A549 (cell line): ENCODE measurements around the gene KLK12. TPM values are rescaled to one million over a fixed set of nuclear protein-coding genes. Genes with fewer than 3 reads are reported as not detected.

Experiments used
- ATAC-seq, 2 experiments: fragments of 200-7000 bp in 1 of 2; fragments of >200 bp in 1 of 2; cut with Nextera tagmentation in 1 of 2; cut with Tn5 transposase in 1 of 2; 3 replicates each; pipeline versions ENCODE4 v1.8.0 to v1.9.1; 2018 to 2020; ENCODE audit warnings: mild to moderate bottlenecking in 1 of 2, moderate library complexity in 1 of 2
- CTCF ChIA-PET: fragments of 300-600 bp; sonication (Branson Sonifier 250); formaldehyde crosslinking; extraction: SDS; loops from one replicate; lab custom pipeline; 2021; ENCODE audit warnings: antibody characterized with exemption, inconsistent platforms; lab: Yijun Ruan, JAX
- POLR2A ChIA-PET: fragments of 350-600 bp; formaldehyde crosslinking; extraction: SDS; loops from one replicate; lab custom pipeline; 2021; ENCODE audit warnings: antibody characterized with exemption, inconsistent platforms; lab: Yijun Ruan, JAX
- DNase-seq, 2 experiments: peaks; one replicate each; pipeline versions ENCODE4 v3.0.0 to v3.0.0-alpha.2; 2011 to 2016; ENCODE audit warnings: low read depth in 1 of 2, low spot score in 1 of 2
- FAIRE-seq: peaks from 2 replicates; lab custom pipeline; 2011; peaks lifted over from hg19 to GRCh38; lab: Jason Lieb, UNC
- H3K27ac ChIP-seq, 2 experiments: fragments of >200 bp; sonication (Bioruptor Twin); formaldehyde crosslinking; 3 replicates each; pipeline ENCODE4 v1.5.1; 2016 to 2017
- H3K4me1 ChIP-seq: fragments of >200 bp; sonication (Bioruptor Twin); formaldehyde crosslinking; 3 replicates; pipeline ENCODE4 v1.6.1; 2016
- H3K4me2 ChIP-seq: fragments of >200 bp; sonication (Bioruptor Twin); formaldehyde crosslinking; 3 replicates; pipeline ENCODE4 v1.6.1; 2016
- H3K4me3 ChIP-seq: fragments of >200 bp; sonication (Bioruptor Twin); formaldehyde crosslinking; 3 replicates; pipeline ENCODE4 v1.5.1; 2016
- H3K9me3 ChIP-seq: fragments of >200 bp; sonication (Bioruptor Twin); formaldehyde crosslinking; 3 replicates; pipeline ENCODE4 v1.6.1; 2016
- BHLHE40 ChIP-seq: IDR thresholded peaks from 2 replicates; pipeline ENCODE4 v1.6.1; 2012; ENCODE audit warnings: low read depth, low read length, inconsistent platforms
- CBX8 ChIP-seq: fragments of 200-600 bp; sonication (generic); IDR thresholded peaks from 2 replicates; pipeline ENCODE4 v1.6.1; 2016
- CHD2 ChIP-seq: fragments of 150-350 bp; IDR thresholded peaks from 2 replicates; pipeline ENCODE4 v1.6.1; 2014; ENCODE audit warnings: low read length; ENCODE audit not compliant: partially characterized antibody
- E2F6 ChIP-seq: IDR thresholded peaks from 2 replicates; pipeline ENCODE4 v1.6.1; 2012; ENCODE audit warnings: low read depth, borderline replicate concordance
- EP300 ChIP-seq, 2 experiments: fragments of >200 bp; sonication (Bioruptor Twin); formaldehyde crosslinking; IDR thresholded peaks; 2 replicates in 1 of 2; 3 replicates in 1 of 2; pipeline ENCODE4 v1.6.1; 2016 to 2017
- GATA3 ChIP-seq: IDR thresholded peaks from 2 replicates; pipeline ENCODE4 v1.6.1; 2012; ENCODE audit warnings: borderline replicate concordance
- HES2 ChIP-seq: fragments of >200 bp; sonication (Bioruptor Twin); formaldehyde crosslinking; IDR thresholded peaks from 2 replicates; pipeline ENCODE4 v1.6.1; 2016
- HEYL ChIP-seq: fragments of 250-450 bp; sonication (Bioruptor Pico); IDR thresholded peaks from 2 replicates; pipeline ENCODE4 v1.8.0; 2021; ENCODE audit warnings: mild to moderate bottlenecking, moderate library complexity
- JUN ChIP-seq, 2 experiments: fragments of >200 bp; sonication (Bioruptor Twin); formaldehyde crosslinking; IDR thresholded peaks; 2 replicates in 1 of 2; 3 replicates in 1 of 2; pipeline ENCODE4 v1.6.1; 2016 to 2017
- NFE2L2 ChIP-seq: fragments of 150-350 bp; conservative IDR thresholded peaks from 2 replicates; pipeline ENCODE4 v1.6.1; 2014; ENCODE audit warnings: low read length
- NPAS2 ChIP-seq: fragments of 250-450 bp; sonication (Bioruptor Pico); IDR thresholded peaks from 2 replicates; pipeline ENCODE4 v1.8.0; 2022; ENCODE audit warnings: mild to moderate bottlenecking, moderate library complexity, borderline replicate concordance
- PHF8 ChIP-seq: fragments of 200-600 bp; sonication (generic); IDR thresholded peaks from 2 replicates; pipeline ENCODE4 v1.6.1; 2016; ENCODE audit warnings: low read depth, mild to moderate bottlenecking, antibody characterized with exemption, moderate library complexity, borderline replicate concordance
- POLR2A ChIP-seq: IDR thresholded peaks from 2 replicates; pipeline ENCODE4 v1.6.1; 2012; ENCODE audit warnings: mild to moderate bottlenecking, low read length
- POLR2AphosphoS2 ChIP-seq: conservative IDR thresholded peaks from 2 replicates; pipeline ENCODE4 v1.6.1; 2012; ENCODE audit warnings: low read length, improper control_type of control experiment, inconsistent platforms
- RARB ChIP-seq: fragments of 250-450 bp; sonication (Bioruptor Pico); IDR thresholded peaks from 2 replicates; pipeline ENCODE4 v1.8.0; 2021; ENCODE audit warnings: mild to moderate bottlenecking, moderate library complexity
- ZC3H11A ChIP-seq: fragments of 450-650 bp; IDR thresholded peaks from 2 replicates; pipeline ENCODE4 v1.6.1; 2014; ENCODE audit warnings: antibody characterized with exemption, mild to moderate bottlenecking
- ZNF302 ChIP-seq: fragments of 250-450 bp; sonication (Bioruptor Pico); IDR thresholded peaks from 2 replicates; pipeline ENCODE4 v1.9.0; 2021; ENCODE audit warnings: inconsistent platforms, mild to moderate bottlenecking, moderate library complexity
- ZSCAN20 ChIP-seq: fragments of 250-450 bp; sonication (Bioruptor Pico); IDR thresholded peaks from 2 replicates; pipeline ENCODE4 v1.8.0; 2022; ENCODE audit warnings: mild to moderate bottlenecking, moderate library complexity
- WGBS: methylation state at CpG from one replicate; pipeline ENCODE4 v1.1.6; 2017; ENCODE audit errors: missing lambda C conversion rate; 5-methylcytosine and 5-hydroxymethylcytosine counted together
- polyA plus RNA-seq, 4 experiments: library from polyadenylated mRNA; depleted of rRNA in 3 of 4; stranded (reverse); fragments of >200 nt; fragmentation: RNase III in 1 of 4; extraction: RNeasy Plus Mini Kit Qiagen cat#74134 plus additional on column Dnase treatment in 1 of 4; gene quantifications; 2 replicates in 3 of 4; 3 replicates in 1 of 4; pipeline ENCODE4 v1.2.3, GENCODE V29; 2011 to 2017
- TF ChIP-seq, protein P1 (sequence below): fragments of 200-600 bp; sonication (generic); IDR thresholded peaks from 2 replicates; pipeline ENCODE4 v1.6.1; 2016; ENCODE audit warnings: antibody characterized with exemption, mild to moderate bottlenecking, moderate library complexity

The KLK12 gene
- polyA plus RNA-seq, 2 of the 4 experiments (the other 2 are of a cell fraction), result not detected

DNA sequence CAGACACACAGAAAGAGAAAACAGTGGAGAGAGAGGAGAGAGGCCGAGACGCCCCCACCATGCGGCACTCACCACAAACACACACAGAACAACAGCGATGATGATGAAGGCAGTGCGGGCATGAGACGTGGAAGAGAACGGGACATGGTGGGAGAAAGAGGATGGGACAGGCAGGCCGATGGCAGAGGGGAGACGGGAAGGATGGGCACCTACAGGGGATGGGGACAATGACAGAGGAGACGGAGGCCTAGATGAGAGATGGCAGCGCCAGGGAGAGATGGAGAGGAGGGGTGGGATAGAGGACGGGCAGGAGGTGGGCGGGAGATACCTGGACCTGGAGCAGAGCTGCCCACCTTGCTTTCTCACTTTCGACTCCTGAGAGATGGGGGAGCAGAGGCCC is 49.0 kb upstream of the KLK12 start:
- DNase-seq (no peak), ATAC-seq (peak; percentile 12 to 43; a peak in 1 of 6 replicates), FAIRE-seq (no peak)
- Histone ChIP-seq H3K9me3 (no peaks in the 10 kb centered on the region), H3K27ac (no peak overlapping the region), H3K4me1 (no peaks in the 10 kb centered on the region), H3K4me3 (no peak overlapping the region), H3K4me2 (no peak overlapping the region)
- TF ChIP-seq RARB (CRISPR knock-in tag) (no peak), NFE2L2 (no peak), POLR2AphosphoS2 (no peak), CHD2 (no peak), GATA3 (no peak), E2F6 (no peak), JUN (IDR thresholded peaks at IDR 0.05) (no peak), HEYL (CRISPR knock-in tag) (no peak)
- TF ChIP-seq, protein P1, sequence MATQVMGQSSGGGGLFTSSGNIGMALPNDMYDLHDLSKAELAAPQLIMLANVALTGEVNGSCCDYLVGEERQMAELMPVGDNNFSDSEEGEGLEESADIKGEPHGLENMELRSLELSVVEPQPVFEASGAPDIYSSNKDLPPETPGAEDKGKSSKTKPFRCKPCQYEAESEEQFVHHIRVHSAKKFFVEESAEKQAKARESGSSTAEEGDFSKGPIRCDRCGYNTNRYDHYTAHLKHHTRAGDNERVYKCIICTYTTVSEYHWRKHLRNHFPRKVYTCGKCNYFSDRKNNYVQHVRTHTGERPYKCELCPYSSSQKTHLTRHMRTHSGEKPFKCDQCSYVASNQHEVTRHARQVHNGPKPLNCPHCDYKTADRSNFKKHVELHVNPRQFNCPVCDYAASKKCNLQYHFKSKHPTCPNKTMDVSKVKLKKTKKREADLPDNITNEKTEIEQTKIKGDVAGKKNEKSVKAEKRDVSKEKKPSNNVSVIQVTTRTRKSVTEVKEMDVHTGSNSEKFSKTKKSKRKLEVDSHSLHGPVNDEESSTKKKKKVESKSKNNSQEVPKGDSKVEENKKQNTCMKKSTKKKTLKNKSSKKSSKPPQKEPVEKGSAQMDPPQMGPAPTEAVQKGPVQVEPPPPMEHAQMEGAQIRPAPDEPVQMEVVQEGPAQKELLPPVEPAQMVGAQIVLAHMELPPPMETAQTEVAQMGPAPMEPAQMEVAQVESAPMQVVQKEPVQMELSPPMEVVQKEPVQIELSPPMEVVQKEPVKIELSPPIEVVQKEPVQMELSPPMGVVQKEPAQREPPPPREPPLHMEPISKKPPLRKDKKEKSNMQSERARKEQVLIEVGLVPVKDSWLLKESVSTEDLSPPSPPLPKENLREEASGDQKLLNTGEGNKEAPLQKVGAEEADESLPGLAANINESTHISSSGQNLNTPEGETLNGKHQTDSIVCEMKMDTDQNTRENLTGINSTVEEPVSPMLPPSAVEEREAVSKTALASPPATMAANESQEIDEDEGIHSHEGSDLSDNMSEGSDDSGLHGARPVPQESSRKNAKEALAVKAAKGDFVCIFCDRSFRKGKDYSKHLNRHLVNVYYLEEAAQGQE, result no peak
- WGBS, result 50% methylated on average over 14 of the region's 14 CpGs
- ChIA-PET CTCF (interaction anchor here (4.1 kb wide), 1 partner anchor 11 kb away, joined by 30 read pairs; no protein-coding TSS in a partner anchor), POLR2A (no interaction called here)

DNA sequence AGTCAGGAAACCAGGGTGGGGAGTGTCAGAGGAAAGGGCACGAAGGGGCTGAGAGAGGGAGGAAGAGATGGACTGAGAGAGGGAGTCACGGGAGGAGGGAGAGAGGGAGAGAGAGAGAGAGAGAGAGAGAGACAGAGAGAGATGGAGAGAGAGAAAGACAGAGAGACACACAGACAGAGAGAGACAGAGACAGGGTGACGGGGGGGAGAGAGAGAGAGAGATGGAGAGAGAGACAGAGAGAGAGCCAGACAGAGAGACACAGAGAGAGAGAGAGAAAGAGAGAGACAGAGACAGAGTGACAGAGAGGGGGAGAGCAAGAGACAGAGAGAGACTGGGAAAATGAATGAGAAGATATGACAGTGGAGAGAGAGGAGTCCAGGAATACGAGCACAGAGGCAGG is 48.4 kb upstream of the KLK12 start:
- H3K4me3 ChIP-seq, result no peak overlapping the region
- POLR2A ChIA-PET, result no interaction called here
- ATAC-seq (peak in 1 of 2 experiments; percentile 16; a peak in 1 of 6 replicates), DNase-seq (no peak), FAIRE-seq (no peak)
- no peaks in the 10 kb centered on the region for H3K4me1 ChIP-seq
- H3K27ac ChIP-seq, result no peak overlapping the region
- CTCF ChIA-PET, result interaction anchor here (0.5 kb wide), 1 partner anchor 35 kb away, joined by 4 read pairs; no protein-coding TSS in a partner anchor
- no peak overlapping the region for H3K4me2 ChIP-seq
- no peaks in the 10 kb centered on the region for H3K9me3 ChIP-seq
- 2% methylated on average over 3 of the region's 4 CpGs for WGBS
- TF ChIP-seq HES2, result no peak
- TF ChIP-seq E2F6, result no peak
- TF ChIP-seq ZNF302 (CRISPR knock-in tag), result no peak
- TF ChIP-seq POLR2A, result no peak
- TF ChIP-seq GATA3, result no peak

GRCh38 chr19:51082611-51083010 is 47.8 kb upstream of the KLK12 start, which contains the start of gene KLK14:
TSS of gene KLK14 (minus strand) at chr19:51082887. CDS start at chr19:51082614, 273 bp downstream.
- no peak for TF ChIP-seq BHLHE40
- no peak for TF ChIP-seq ZC3H11A
- TF ChIP-seq NFE2L2, result no peak
- no peak for TF ChIP-seq NPAS2 (CRISPR knock-in tag)
- TF ChIP-seq PHF8, result no peak
- no peak for TF ChIP-seq CBX8
- TF ChIP-seq EP300 (IDR thresholded peaks at IDR 0.05), result no peak
- TF ChIP-seq ZSCAN20 (CRISPR knock-in tag), result no peak
- no peak within 1 kb of the TSS for H3K4me3 ChIP-seq
- no peaks in the 10 kb centered on the region for H3K9me3 ChIP-seq
- WGBS, result 31% methylated on average over 7 of the region's 7 CpGs
- no peak within 1 kb of the TSS for H3K27ac ChIP-seq
- DNase-seq (no peak), ATAC-seq (no peak), FAIRE-seq (no peak)
- H3K4me2 ChIP-seq, result no peak within 1 kb of the TSS
- CTCF ChIA-PET, result no interaction called here
- H3K4me1 ChIP-seq, result no peaks in the 10 kb centered on the region
- POLR2A ChIA-PET, result no interaction called here
